LNCAP (cell line): Measurements from ENCODE around the gene CDX1.

Experiments
- CTCF ChIP-seq: fragments of 450-650 bp; IDR thresholded peaks from 2 replicates; pipeline ENCODE4 v1.5.1; 2017; ENCODE audit warnings: mild to moderate bottlenecking

CDX1 gene

GRCh38 chr5:150138551-150139265 lies 27.9 kb upstream of the CDX1 start:
- no peak for TF ChIP-seq CTCF

GRCh38 chr5:150139334-150139733 lies 27.2 kb upstream of the CDX1 start:
- no peak for TF ChIP-seq CTCF

GRCh38 chr5:150140830-150141229 lies 25.7 kb upstream of the CDX1 start:
- TF ChIP-seq CTCF, result no peak

GRCh38 chr5:150141544-150142184 lies 24.9 kb upstream of the CDX1 start:
- no peak for TF ChIP-seq CTCF

GRCh38 chr5:150142185-150142958 lies 24.2 kb upstream of the CDX1 start:
- no peak for TF ChIP-seq CTCF

GRCh38 chr5:150142959-150143349 lies 23.6 kb upstream of the CDX1 start:
- TF ChIP-seq CTCF, result no peak

- no peak for TF ChIP-seq CTCF
Measured at GRCh38 chr5:150143350-150144245, 23.0 kb upstream of the CDX1 start.
